ENCODE results near the gene DDX27. TPM values are rescaled to one million over a fixed set of nuclear protein-coding genes. Genes with fewer than 3 reads are reported as not detected.

Gene DDX27
- total RNA-seq, 2 experiments from 2014 or later: 116 to 126 TPM

DNA sequence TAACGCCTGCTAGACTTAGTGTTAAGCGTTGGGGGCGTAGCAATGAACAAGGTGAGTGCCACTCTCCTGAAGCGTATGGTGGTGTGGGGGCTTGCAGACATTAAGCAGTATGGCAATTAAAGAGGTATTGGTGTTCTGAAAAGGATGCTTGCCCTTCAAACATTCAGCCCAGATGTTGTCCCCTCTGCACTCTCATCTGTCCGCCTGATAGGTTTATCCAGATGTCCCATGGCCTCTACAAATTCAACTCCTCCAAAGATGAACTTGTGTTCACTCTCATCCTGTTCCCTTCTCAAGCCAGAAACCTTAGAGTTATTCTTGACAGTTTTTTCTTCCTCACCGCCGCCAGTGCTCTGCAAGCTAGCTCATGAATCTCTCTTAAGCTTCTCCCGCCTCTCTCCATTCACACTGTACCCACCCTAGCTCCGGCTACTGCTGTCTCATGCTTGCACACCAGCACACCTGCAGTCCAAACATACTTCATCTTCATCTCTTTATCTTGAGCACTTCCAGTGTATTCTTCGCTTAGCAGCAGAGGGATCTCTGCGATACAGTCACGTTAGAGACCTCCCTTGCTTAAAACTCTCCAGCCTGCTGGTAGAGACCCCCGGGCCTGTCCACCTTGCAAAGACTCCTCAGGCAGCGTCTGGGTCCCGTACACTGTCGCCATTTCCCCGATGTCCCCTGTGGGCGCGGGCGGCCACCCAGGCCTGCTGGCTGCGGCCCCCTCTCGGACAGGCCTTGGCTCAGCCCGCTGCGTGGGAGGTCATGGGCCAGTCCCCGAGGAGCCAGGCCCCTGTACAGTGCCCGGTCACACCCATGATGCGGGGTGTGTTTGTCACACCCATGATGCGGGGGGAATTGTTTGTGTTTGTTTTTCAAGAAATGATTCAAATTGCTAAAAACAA lies 962 bp downstream of the DDX27 start:
- peak overlapping the region; percentile 86 for H3K4me3 Mint-ChIP-seq
- no peak for ATAC-seq (ENCODE audit: poor library complexity)
- CTCF ChIA-PET: interaction anchor here (4.4 kb wide), 1 partner anchor 86 kb away, joined by 52 read pairs; no protein-coding TSS in a partner anchor
- POLR2A ChIA-PET: interaction anchor here (0.7 to 1.7 kb wide), 2 partner anchors 8 to 32 kb away, joined by 3 to 33 read pairs; partner anchors contain the start of gene STAU1
- Histone ChIP-seq H3K4me1 (ENCODE audit: insufficient read depth, low read length) (peaks cover 33% of the 10 kb centered on the region), H3K27ac (ENCODE audit: low read depth in 1 of 2, low read length in 2 of 2) (peak overlapping the region; percentile 85 to 91), H3K27me3 (ENCODE audit: control insufficient read depth in 1 of 2, insufficient read depth in 2 of 2, low read length in 2 of 2) (no peaks in the 10 kb centered on the region), H3K9me3 (ENCODE audit: control insufficient read depth in 1 of 2, insufficient read depth in 1 of 2, low read length in 2 of 2) (no peaks in the 10 kb centered on the region), H3K4me3 (ENCODE audit: low read length) (peak overlapping the region; percentile 79), H3K36me3 (ENCODE audit: insufficient read depth, low read length) (peaks cover 38% of the 10 kb centered on the region)
- H3K4me1 Mint-ChIP-seq (ENCODE audit: low read depth): peaks cover 24% of the 10 kb centered on the region
- TF ChIP-seq, protein P1, sequence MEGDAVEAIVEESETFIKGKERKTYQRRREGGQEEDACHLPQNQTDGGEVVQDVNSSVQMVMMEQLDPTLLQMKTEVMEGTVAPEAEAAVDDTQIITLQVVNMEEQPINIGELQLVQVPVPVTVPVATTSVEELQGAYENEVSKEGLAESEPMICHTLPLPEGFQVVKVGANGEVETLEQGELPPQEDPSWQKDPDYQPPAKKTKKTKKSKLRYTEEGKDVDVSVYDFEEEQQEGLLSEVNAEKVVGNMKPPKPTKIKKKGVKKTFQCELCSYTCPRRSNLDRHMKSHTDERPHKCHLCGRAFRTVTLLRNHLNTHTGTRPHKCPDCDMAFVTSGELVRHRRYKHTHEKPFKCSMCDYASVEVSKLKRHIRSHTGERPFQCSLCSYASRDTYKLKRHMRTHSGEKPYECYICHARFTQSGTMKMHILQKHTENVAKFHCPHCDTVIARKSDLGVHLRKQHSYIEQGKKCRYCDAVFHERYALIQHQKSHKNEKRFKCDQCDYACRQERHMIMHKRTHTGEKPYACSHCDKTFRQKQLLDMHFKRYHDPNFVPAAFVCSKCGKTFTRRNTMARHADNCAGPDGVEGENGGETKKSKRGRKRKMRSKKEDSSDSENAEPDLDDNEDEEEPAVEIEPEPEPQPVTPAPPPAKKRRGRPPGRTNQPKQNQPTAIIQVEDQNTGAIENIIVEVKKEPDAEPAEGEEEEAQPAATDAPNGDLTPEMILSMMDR (IDR thresholded peaks at IDR 0.05): no peak
- H3K9me3 Mint-ChIP-seq: no peaks in the 10 kb centered on the region
- no peaks in the 10 kb centered on the region for H3K27me3 Mint-ChIP-seq
- H3K27ac Mint-ChIP-seq: peak overlapping the region; percentile 87
- intact Hi-C loops (cut with DNase I, micrococcal nuclease): loop anchor here (1.0 to 5.0 kb wide), 5 partner anchors 33 to 1512 kb away; partner anchors contain the start of genes ZNFX1 (in 2 of the 2), CSE1L (in 1 of the 2) and PARD6B (in 1 of the 2)
- peak in 1 of 14 experiments; percentile 34 for DNase-seq
- peaks cover 50% of the 10 kb centered on the region for H3K36me3 Mint-ChIP-seq (ENCODE audit: low read depth)

DNA sequence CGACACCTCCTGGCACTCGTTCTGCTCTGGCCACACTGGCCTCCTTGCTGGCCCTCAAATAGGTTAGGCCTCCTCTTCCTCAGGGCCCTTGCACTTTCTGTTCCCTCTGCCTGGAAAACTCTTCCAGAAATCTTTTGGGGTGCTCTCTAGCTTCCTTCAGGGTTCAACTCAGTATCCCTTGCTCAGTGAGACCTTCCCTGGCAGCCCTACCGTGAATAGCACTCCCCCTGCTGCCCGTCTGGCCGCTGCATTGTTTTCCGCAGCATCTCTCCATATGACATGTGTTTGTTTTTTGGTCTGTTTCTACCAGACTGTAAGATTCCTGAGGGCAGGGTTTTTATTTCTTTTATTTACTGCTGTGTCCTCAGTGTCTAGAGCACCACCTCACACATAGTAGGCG lies 6.7 kb downstream of the DDX27 start:
- H3K27ac ChIP-seq (ENCODE audit: low read depth in 1 of 2, low read length in 2 of 2): no peak overlapping the region
- no peak overlapping the region for H3K27ac Mint-ChIP-seq
- peak overlapping the region; percentile 25 for H3K4me3 Mint-ChIP-seq
- peaks cover 87% of the 10 kb centered on the region for H3K36me3 Mint-ChIP-seq (ENCODE audit: low read depth)
- intact Hi-C loops (cut with DNase I, micrococcal nuclease): no loop called here
- H3K4me3 ChIP-seq (ENCODE audit: low read length): no peak overlapping the region
- ChIA-PET POLR2A (no interaction called here), CTCF (no interaction called here)
- H3K4me1 ChIP-seq (ENCODE audit: insufficient read depth, low read length): peaks cover 6% of the 10 kb centered on the region
- H3K4me1 Mint-ChIP-seq (ENCODE audit: low read depth): peaks cover 6% of the 10 kb centered on the region
- no peaks in the 10 kb centered on the region for H3K9me3 Mint-ChIP-seq
- no peaks in the 10 kb centered on the region for H3K27me3 ChIP-seq (ENCODE audit: control insufficient read depth in 1 of 2, insufficient read depth in 2 of 2, low read length in 2 of 2)
- ATAC-seq (ENCODE audit: poor library complexity): no peak
- H3K36me3 ChIP-seq (ENCODE audit: insufficient read depth, low read length): peaks cover 87% of the 10 kb centered on the region
- no peak for DNase-seq
- H3K9me3 ChIP-seq (ENCODE audit: control insufficient read depth in 1 of 2, insufficient read depth in 1 of 2, low read length in 2 of 2): no peaks in the 10 kb centered on the region
- TF ChIP-seq, protein P1 (IDR thresholded peaks at IDR 0.05): no peak
- no peaks in the 10 kb centered on the region for H3K27me3 Mint-ChIP-seq

DNA sequence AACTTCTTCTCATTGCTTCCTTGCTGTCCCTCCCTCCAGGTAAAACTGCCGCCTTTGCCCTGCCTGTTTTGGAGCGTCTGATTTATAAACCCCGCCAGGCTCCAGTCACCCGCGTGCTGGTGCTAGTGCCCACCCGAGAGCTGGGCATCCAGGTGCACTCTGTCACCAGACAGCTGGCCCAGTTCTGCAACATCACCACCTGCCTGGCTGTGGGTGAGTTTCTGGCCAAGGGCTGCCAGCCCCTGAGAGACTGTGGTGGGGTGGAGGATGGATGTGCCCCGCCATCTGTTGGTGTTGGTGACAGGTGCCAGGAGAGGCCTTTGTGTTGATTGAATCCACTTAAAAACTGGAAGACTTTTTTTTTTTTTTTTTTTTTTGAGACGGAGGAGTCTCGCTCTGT lies 9.5 kb downstream of the DDX27 start:
- H3K4me1 Mint-ChIP-seq (ENCODE audit: low read depth): peaks cover 5% of the 10 kb centered on the region
- DNase-seq (no peak), ATAC-seq (ENCODE audit: poor library complexity) (no peak)
- no peaks in the 10 kb centered on the region for H3K9me3 Mint-ChIP-seq
- H3K36me3 Mint-ChIP-seq (ENCODE audit: low read depth): peaks cover 92% of the 10 kb centered on the region
- H3K4me1 ChIP-seq (ENCODE audit: insufficient read depth, low read length): no peaks in the 10 kb centered on the region
- H3K4me3 ChIP-seq (ENCODE audit: low read length): no peak overlapping the region
- H3K27ac ChIP-seq (ENCODE audit: low read depth in 1 of 2, low read length in 2 of 2): no peak overlapping the region
- no peaks in the 10 kb centered on the region for H3K9me3 ChIP-seq (ENCODE audit: control insufficient read depth in 1 of 2, insufficient read depth in 1 of 2, low read length in 2 of 2)
- TF ChIP-seq, protein P1 (IDR thresholded peaks at IDR 0.05): no peak
- H3K27me3 Mint-ChIP-seq: no peaks in the 10 kb centered on the region
- POLR2A ChIA-PET: interaction anchor here (1.0 kb wide), 1 partner anchor 9 kb away, joined by 3 read pairs; no protein-coding TSS in a partner anchor
- H3K27me3 ChIP-seq (ENCODE audit: control insufficient read depth in 1 of 2, insufficient read depth in 2 of 2, low read length in 2 of 2): no peaks in the 10 kb centered on the region
- no peak overlapping the region for H3K27ac Mint-ChIP-seq
- H3K36me3 ChIP-seq (ENCODE audit: insufficient read depth, low read length): peaks cover 87% of the 10 kb centered on the region
- CTCF ChIA-PET: no interaction called here
- intact Hi-C loops (cut with DNase I, micrococcal nuclease): no loop called here
- H3K4me3 Mint-ChIP-seq: no peak overlapping the region
